AG04449 (cell line): ENCODE data around the gene SVEP1.

ENCODE experiments used
- CTCF ChIA-PET: fragments of 350-600 bp; formaldehyde crosslinking; extraction: SDS; loops from one replicate; lab custom pipeline; 2021; ENCODE audit warnings: antibody characterized with exemption; lab: Yijun Ruan, JAX
- POLR2A ChIA-PET: fragments of 400-600, 350-600 bp; formaldehyde crosslinking; extraction: SDS; loops from one replicate; lab custom pipeline; 2020; ENCODE audit warnings: antibody characterized with exemption, inconsistent platforms; lab: Yijun Ruan, JAX
- DNase-seq: peaks from one replicate; pipeline ENCODE4 v3.0.0-alpha.2; 2010; ENCODE audit warnings: low read depth, low spot score
- H3K4me3 ChIP-seq: 2 replicates; pipeline ENCODE4 v1.5.1; 2011; ENCODE audit warnings: low read depth, mild to moderate bottlenecking, control low read depth, low read length
- TF ChIP-seq, protein P1 (sequence below): IDR thresholded peaks from one replicate; pipeline ENCODE4 v1.5.1; 2011; ENCODE audit warnings: mild to moderate bottlenecking, moderate library complexity, low read length, control low read depth, inconsistent platforms; ENCODE audit not compliant: insufficient read depth; ENCODE audit errors: missing control alignments

SVEP1 gene

DNA sequence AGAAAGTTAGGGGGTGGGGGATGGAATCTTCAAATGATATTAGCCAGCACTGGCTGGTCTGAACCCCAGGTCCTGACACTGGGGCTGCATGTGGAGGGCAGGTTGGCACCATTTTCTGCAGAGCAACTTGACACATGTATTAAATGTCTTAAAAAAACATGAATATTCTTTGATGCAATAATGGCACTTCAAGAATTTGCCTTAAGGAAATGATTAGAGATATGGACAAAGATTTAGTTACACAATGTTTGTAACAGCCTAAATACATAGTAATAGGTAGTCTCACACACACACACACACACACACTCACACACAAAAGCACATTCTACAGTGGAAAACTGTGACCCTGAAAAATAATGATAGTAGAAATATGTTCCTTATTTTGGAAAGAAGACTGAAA, 3.6 kb downstream of the SVEP1 start:
- POLR2A ChIA-PET, result no interaction called here

DNA sequence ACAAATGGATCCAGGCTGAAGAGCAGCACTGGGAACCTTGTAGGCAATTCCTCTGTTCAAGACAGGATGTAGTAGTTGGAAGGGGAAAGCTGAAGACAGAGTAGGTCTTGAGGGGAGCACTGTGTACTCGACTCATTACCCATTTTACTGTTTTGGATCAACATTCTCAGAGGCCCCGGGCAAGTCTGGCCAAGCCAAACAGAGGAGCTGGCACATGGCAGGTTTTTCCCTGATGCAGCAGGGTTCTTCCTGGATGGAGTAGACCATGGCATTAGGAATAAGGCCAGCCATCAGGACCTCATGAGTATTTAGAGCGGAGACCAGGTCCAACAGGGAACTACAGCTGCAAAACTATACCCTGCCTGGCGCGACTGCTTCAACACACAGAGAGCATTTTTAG, 4.4 kb downstream of the SVEP1 start:
- DNase-seq, result no peak
- no peak overlapping the region for H3K4me3 ChIP-seq
- TF ChIP-seq, protein P1, sequence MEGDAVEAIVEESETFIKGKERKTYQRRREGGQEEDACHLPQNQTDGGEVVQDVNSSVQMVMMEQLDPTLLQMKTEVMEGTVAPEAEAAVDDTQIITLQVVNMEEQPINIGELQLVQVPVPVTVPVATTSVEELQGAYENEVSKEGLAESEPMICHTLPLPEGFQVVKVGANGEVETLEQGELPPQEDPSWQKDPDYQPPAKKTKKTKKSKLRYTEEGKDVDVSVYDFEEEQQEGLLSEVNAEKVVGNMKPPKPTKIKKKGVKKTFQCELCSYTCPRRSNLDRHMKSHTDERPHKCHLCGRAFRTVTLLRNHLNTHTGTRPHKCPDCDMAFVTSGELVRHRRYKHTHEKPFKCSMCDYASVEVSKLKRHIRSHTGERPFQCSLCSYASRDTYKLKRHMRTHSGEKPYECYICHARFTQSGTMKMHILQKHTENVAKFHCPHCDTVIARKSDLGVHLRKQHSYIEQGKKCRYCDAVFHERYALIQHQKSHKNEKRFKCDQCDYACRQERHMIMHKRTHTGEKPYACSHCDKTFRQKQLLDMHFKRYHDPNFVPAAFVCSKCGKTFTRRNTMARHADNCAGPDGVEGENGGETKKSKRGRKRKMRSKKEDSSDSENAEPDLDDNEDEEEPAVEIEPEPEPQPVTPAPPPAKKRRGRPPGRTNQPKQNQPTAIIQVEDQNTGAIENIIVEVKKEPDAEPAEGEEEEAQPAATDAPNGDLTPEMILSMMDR, result no peak
- ChIA-PET POLR2A (no interaction called here), CTCF (interaction anchor here (0.9 to 1.1 kb wide), 2 partner anchors 15 to 355 kb away, joined by 3 read pairs; no protein-coding TSS in a partner anchor)

More for the DNA sequence above, 3.6 kb downstream of the SVEP1 start:
- no peak overlapping the region for H3K4me3 ChIP-seq
- CTCF ChIA-PET, result no interaction called here
- DNase-seq, result no peak
- TF ChIP-seq, protein P1, result no peak

DNA sequence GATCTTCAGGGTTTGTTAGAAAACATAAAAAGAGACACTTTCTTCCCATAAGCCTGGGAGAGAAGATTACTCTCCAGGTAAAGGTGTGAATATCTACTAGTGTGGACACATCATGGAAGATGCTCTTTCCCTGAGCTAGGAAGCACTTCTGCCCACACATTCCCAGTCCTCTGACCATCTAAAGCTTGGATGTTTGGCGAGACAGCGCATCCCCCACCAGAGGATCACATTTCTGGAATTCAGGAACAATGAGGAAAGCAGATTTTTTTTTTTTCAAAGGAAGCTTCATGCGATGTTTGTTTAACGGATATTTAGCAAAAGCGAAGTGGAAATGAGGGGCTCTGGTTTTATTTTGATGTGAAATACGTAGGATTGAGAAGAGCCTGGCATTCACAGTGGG, 6.2 kb downstream of the SVEP1 start:
- no peak overlapping the region for H3K4me3 ChIP-seq
- DNase-seq, result no peak
- ChIA-PET POLR2A (no interaction called here), CTCF (no interaction called here)
- TF ChIP-seq, protein P1, result no peak

DNA sequence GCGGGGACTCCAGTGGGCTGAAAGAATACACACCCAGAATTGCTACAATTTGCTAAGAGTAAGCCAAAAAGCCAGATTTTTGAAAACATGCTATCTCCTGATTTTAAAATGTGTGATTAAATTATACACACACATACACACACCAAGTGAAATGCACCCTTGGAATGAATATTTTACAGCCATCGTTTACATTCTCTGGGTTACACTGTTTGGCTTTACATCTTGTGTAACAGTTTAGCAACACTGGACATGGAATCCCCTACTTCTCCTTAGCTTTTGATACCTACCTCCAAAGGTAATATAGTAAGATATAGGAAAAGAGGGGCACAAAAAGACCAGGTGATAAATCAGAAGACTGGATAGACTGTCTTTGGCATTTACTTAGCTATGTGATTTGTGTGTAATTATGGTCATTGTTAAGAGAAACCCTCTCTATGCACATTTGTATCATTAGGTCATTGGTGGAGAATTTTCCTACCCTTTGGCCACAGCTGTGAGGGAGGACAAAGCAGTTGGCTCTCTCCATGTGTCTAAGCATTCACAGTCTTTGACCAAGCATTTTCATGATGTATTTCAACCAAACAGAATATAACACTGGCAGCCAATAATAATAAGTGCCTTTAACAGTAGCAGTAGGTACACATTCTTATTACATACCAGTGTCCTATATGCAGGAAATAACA, 7.6 kb downstream of the SVEP1 start:
- TF ChIP-seq, protein P1, result no peak
- no peak overlapping the region for H3K4me3 ChIP-seq
- POLR2A ChIA-PET, result no interaction called here
- DNase-seq, result no peak
- CTCF ChIA-PET, result no interaction called here

DNA sequence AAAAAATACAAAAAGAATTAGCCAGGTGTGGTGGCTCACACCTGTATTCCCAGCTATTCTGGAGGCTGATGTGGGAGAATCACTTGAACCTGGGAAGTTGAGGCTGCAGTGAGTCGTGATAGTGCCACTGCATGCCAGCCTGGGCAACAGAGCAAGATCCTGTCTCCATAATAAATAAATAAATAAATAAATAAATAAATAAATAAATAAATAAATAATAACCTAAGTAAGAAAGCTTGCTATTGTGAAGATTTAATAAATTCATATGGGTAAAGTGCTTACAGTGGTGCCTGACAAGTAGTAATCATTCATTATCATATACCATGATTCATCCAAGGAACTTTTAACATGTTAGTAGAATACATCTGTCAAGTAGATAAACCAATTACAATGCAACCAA, 13.4 kb downstream of the SVEP1 start:
- CTCF ChIA-PET, result no interaction called here
- no peak overlapping the region for H3K4me3 ChIP-seq
- no peak for DNase-seq
- POLR2A ChIA-PET, result no interaction called here
- TF ChIP-seq, protein P1, result no peak

DNA sequence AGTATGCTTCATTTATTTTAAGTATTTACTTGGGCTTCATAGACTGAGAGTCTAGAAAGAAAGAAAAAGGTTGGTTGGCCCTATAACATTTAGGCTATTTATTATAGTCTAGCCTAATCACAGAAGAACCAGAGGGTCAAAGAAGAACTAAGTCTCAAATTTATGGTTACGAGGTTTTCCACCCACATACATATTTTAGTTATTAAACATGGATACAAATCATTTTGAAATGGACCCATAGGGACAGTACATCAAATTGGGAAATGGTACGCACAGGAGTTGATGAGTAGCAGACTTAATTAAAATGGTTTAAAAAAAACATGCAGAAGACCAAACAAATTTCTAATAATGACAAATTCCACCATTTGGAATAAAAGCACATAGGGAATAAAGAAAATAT, 17.7 kb downstream of the SVEP1 start:
- TF ChIP-seq, protein P1, result no peak
- ChIA-PET CTCF (no interaction called here), POLR2A (no interaction called here)

More for the DNA sequence above, 17.7 kb downstream of the SVEP1 start:
- no peak overlapping the region for H3K4me3 ChIP-seq
- no peak for DNase-seq
